ENCODE measurements around the gene C5orf47.

Gene C5orf47

GRCh38 chr5:173963182-173963838 is 25.7 kb upstream of the C5orf47 start:
- no peak for TF ChIP-seq CTCF (IDR thresholded peaks at IDR 0.05; ENCODE audit: insufficient read depth, missing control alignments)
- DNase-seq (ENCODE audit: insufficient read length, low spot score) (no peak), FAIRE-seq (no peak)

- FAIRE-seq, result no peak
- DNase-seq (ENCODE audit: insufficient read length, low spot score), result no peak
- TF ChIP-seq CTCF (IDR thresholded peaks at IDR 0.05; ENCODE audit: insufficient read depth, missing control alignments), result no peak
Observed at GRCh38 chr5:173963867-173964441, 25.0 kb upstream of the C5orf47 start.

- no peak for TF ChIP-seq CTCF (IDR thresholded peaks at IDR 0.05; ENCODE audit: insufficient read depth, missing control alignments)
- DNase-seq (ENCODE audit: insufficient read length, low spot score) (no peak), FAIRE-seq (no peak)
Observed at GRCh38 chr5:173964506-173964905, 24.5 kb upstream of the C5orf47 start.

GRCh38 chr5:173967241-173967640 is 21.7 kb upstream of the C5orf47 start:
- FAIRE-seq (no peak), DNase-seq (ENCODE audit: insufficient read length, low spot score) (no peak)
- no peak for TF ChIP-seq CTCF (IDR thresholded peaks at IDR 0.05; ENCODE audit: insufficient read depth, missing control alignments)

GRCh38 chr5:173968154-173968797 is 20.7 kb upstream of the C5orf47 start:
- no peak for TF ChIP-seq CTCF (IDR thresholded peaks at IDR 0.05; ENCODE audit: insufficient read depth, missing control alignments)
- DNase-seq (ENCODE audit: insufficient read length, low spot score) (no peak), FAIRE-seq (no peak)

- TF ChIP-seq CTCF (IDR thresholded peaks at IDR 0.05; ENCODE audit: insufficient read depth, missing control alignments), result no peak
- DNase-seq (ENCODE audit: insufficient read length, low spot score) (no peak), FAIRE-seq (no peak)
Observed at GRCh38 chr5:173969167-173970049, 19.6 kb upstream of the C5orf47 start.
